OCI-LY3 (cell line): ENCODE data around the gene NEMP2.

Experiments
- H2AFZ ChIP-seq: fragments of 200-600, 300-600 bp; shearing (Covaris generic); 2 replicates; pipeline ENCODE4 v1.6.0; 2014; ENCODE audit warnings: antibody characterized with exemption, low read depth, low read length
- H3K27ac ChIP-seq: fragments of 200-600, 300-600 bp; sonication (generic); 2 replicates; pipeline ENCODE4 v1.5.1; 2014; ENCODE audit warnings: mild to moderate bottlenecking, low read length, moderate library complexity, mixed read lengths
- H3K27me3 ChIP-seq: fragments of 200-600, 300-600 bp; sonication (generic); 2 replicates; pipeline ENCODE4 v1.6.1; 2014; ENCODE audit warnings: low read depth, low read length, mixed read lengths
- H3K36me3 ChIP-seq: fragments of 200-600, 300-600 bp; sonication (generic); replicated peaks from 2 replicates; pipeline ENCODE3; 2014; ENCODE audit warnings: low read depth, low read length, mixed read lengths
- H3K4me1 ChIP-seq: fragments of 300-600, 200-600 bp; sonication (generic); 2 replicates; pipeline ENCODE4 v1.6.1; 2014; ENCODE audit warnings: low read length, mixed read lengths
- H3K4me2 ChIP-seq: fragments of 200-600, 300-600 bp; sonication (generic); 2 replicates; pipeline ENCODE4 v1.6.1; 2014; ENCODE audit warnings: low read length, mixed read lengths
- H3K4me3 ChIP-seq: fragments of 300-600, 200-600 bp; sonication (generic); 2 replicates; pipeline ENCODE4 v1.5.1; 2014; ENCODE audit warnings: antibody characterized with exemption, mild to moderate bottlenecking, low read length, moderate library complexity
- H3K79me2 ChIP-seq: fragments of 300-600, 200-600 bp; shearing (Covaris generic); 2 replicates; pipeline ENCODE4 v1.6.1; 2014; ENCODE audit warnings: mild to moderate bottlenecking, low read length, mixed read lengths
- H3K9ac ChIP-seq: fragments of 300-600, 200-600 bp; shearing (Covaris generic); 2 replicates; pipeline ENCODE4 v1.6.0; 2014; ENCODE audit warnings: mild to moderate bottlenecking, low read length, moderate library complexity
- H3K9me3 ChIP-seq: fragments of 200-600, 300-600 bp; shearing (Covaris generic); 2 replicates; pipeline ENCODE4 v1.6.1; 2014; ENCODE audit warnings: low read length, mixed read lengths; ENCODE audit not compliant: insufficient read depth
- H4K20me1 ChIP-seq: fragments of 200-600, 300-600 bp; sonication (generic); 2 replicates; pipeline ENCODE4 v1.6.1; 2016; ENCODE audit warnings: low read length, mixed read lengths; ENCODE audit not compliant: insufficient read depth
- EZH2phosphoT487 ChIP-seq: fragments of 200-600 bp; shearing (Covaris generic); IDR thresholded peaks from 2 replicates; pipeline ENCODE4 v1.6.1; 2018; ENCODE audit warnings: antibody characterized with exemption, mixed run types, low read depth
- TF ChIP-seq, protein P1 (sequence below): fragments of 200-600, 300-600 bp; sonication (generic); IDR thresholded peaks from 2 replicates; pipeline ENCODE4 v1.5.1; 2014; ENCODE audit warnings: antibody characterized with exemption, low read length, low read depth

NEMP2 gene

GRCh38 chr2:190540048-190540447, 5.5 kb upstream of the NEMP2 start:
- Histone ChIP-seq H3K27ac (no peak overlapping the region), H4K20me1 (no peaks in the 10 kb centered on the region), H3K36me3 (peaks cover 37% of the 10 kb centered on the region), H3K79me2 (peaks cover 35% of the 10 kb centered on the region), H3K4me1 (peaks cover 7% of the 10 kb centered on the region; the same call in 1 of the 2 replicates), H3K4me2 (no peak overlapping the region), H3K27me3 (no peaks in the 10 kb centered on the region), H2AFZ (no peak overlapping the region), H3K9me3 (peaks cover 48% of the 10 kb centered on the region; the same call in 1 of the 2 replicates), H3K4me3 (no peak overlapping the region), H3K9ac (no peak overlapping the region)
- TF ChIP-seq, protein P1, sequence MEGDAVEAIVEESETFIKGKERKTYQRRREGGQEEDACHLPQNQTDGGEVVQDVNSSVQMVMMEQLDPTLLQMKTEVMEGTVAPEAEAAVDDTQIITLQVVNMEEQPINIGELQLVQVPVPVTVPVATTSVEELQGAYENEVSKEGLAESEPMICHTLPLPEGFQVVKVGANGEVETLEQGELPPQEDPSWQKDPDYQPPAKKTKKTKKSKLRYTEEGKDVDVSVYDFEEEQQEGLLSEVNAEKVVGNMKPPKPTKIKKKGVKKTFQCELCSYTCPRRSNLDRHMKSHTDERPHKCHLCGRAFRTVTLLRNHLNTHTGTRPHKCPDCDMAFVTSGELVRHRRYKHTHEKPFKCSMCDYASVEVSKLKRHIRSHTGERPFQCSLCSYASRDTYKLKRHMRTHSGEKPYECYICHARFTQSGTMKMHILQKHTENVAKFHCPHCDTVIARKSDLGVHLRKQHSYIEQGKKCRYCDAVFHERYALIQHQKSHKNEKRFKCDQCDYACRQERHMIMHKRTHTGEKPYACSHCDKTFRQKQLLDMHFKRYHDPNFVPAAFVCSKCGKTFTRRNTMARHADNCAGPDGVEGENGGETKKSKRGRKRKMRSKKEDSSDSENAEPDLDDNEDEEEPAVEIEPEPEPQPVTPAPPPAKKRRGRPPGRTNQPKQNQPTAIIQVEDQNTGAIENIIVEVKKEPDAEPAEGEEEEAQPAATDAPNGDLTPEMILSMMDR: no peak
- no peak for TF ChIP-seq EZH2phosphoT487

DNA sequence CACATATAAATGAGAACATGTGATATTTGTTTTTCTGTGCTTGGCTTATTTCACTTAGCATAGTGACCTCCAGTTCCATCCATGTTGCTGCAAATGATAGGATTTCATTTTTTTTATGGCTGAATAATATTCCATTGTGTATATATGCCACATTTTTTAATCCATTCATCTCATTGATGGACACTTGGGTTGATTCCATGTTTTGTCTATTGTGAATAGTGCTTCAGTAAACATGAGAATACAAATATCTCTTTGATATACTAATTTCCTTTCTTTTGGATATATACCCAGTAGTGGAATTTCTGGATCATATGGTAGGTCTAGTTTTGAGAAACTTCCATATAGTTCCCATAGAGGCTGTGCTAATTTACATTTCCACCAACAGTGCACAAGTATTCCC, 3.7 kb upstream of the NEMP2 start:
- H3K4me1 ChIP-seq: peaks cover 14% of the 10 kb centered on the region
- H3K27me3 ChIP-seq: no peaks in the 10 kb centered on the region
- H3K4me2 ChIP-seq: no peak overlapping the region
- H3K4me3 ChIP-seq: no peak overlapping the region
- H3K27ac ChIP-seq: no peak overlapping the region
- TF ChIP-seq, protein P1: no peak
- H2AFZ ChIP-seq: no peak overlapping the region
- no peak overlapping the region for H3K9ac ChIP-seq
- no peaks in the 10 kb centered on the region for H4K20me1 ChIP-seq
- peaks cover 37% of the 10 kb centered on the region for H3K36me3 ChIP-seq
- H3K79me2 ChIP-seq: peaks cover 48% of the 10 kb centered on the region
- H3K9me3 ChIP-seq: peaks cover 48% of the 10 kb centered on the region; the same call in 1 of the 2 replicates

- H3K36me3 ChIP-seq: peaks cover 37% of the 10 kb centered on the region
- no peak overlapping the region for H3K27ac ChIP-seq
- peaks cover 48% of the 10 kb centered on the region for H3K79me2 ChIP-seq
- TF ChIP-seq, protein P1: no peak
- no peak for TF ChIP-seq EZH2phosphoT487
- no peaks in the 10 kb centered on the region for H4K20me1 ChIP-seq
- H2AFZ ChIP-seq: no peak overlapping the region
- H3K4me2 ChIP-seq: no peak overlapping the region
- H3K4me3 ChIP-seq: no peak overlapping the region
- H3K9me3 ChIP-seq: peaks cover 48% of the 10 kb centered on the region; the same call in 1 of the 2 replicates
- no peak overlapping the region for H3K9ac ChIP-seq
- H3K4me1 ChIP-seq: peaks cover 19% of the 10 kb centered on the region
- H3K27me3 ChIP-seq: no peaks in the 10 kb centered on the region
Measured at GRCh38 chr2:190537765-190538164, 3.2 kb upstream of the NEMP2 start.

GRCh38 chr2:190535586-190535985, 1.1 kb upstream of the NEMP2 start:
- peak overlapping the region; percentile 91 for H3K4me3 ChIP-seq
- no peak for TF ChIP-seq EZH2phosphoT487
- TF ChIP-seq, protein P1: no peak
- H2AFZ ChIP-seq: no peak overlapping the region
- H3K4me1 ChIP-seq: peaks cover 24% of the 10 kb centered on the region
- H3K27me3 ChIP-seq: no peaks in the 10 kb centered on the region
- peaks cover 42% of the 10 kb centered on the region; the same call in 1 of the 2 replicates for H3K9me3 ChIP-seq
- no peak overlapping the region for H3K27ac ChIP-seq
- peak overlapping the region; percentile 89 for H3K9ac ChIP-seq
- peaks cover 36% of the 10 kb centered on the region for H3K36me3 ChIP-seq
- H3K4me2 ChIP-seq: peak overlapping the region; percentile 82
- H4K20me1 ChIP-seq: no peaks in the 10 kb centered on the region
- peaks cover 44% of the 10 kb centered on the region for H3K79me2 ChIP-seq
